GM11168 (cell line): ENCODE results near the gene SQSTM1.
"Not testable (repeated sequence)": the region's sequence is repeated elsewhere in the genome, so short reads cannot be mapped to it uniquely, and the experiment has no call there.

Experiments
- in situ Hi-C: fragments of 300-500 bp; cut with MboI; formaldehyde crosslinking; loops from one replicate; pipeline ENCODE4 v1.12.0; 2022; ENCODE audit warnings: low sequenced_read_pairs; ENCODE audit not compliant: unreplicated experiment

SQSTM1 gene

GRCh38 chr5:179820483-179821297, at the start of gene SQSTM1:
SQSTM1 (plus strand) TSS chr5:179820905; CDS start chr5:179820937, 32 bp downstream.
- in situ Hi-C loops, result no loop called here

GRCh38 chr5:179771311-179771895, 49.3 kb upstream of the SQSTM1 start:
- in situ Hi-C loops, result no loop called here

GRCh38 chr5:179772351-179772750, 48.4 kb upstream of the SQSTM1 start:
- in situ Hi-C loops, result no loop called here

GRCh38 chr5:179773686-179774040, 47.0 kb upstream of the SQSTM1 start:
- in situ Hi-C loops, result no loop called here

GRCh38 chr5:179774442-179774841, 46.3 kb upstream of the SQSTM1 start:
- in situ Hi-C loops, result no loop called here

- in situ Hi-C loops, result no loop called here
Observed at GRCh38 chr5:179776411-179776938, 44.2 kb upstream of the SQSTM1 start.

- in situ Hi-C loops, result no loop called here
Observed at GRCh38 chr5:179777456-179777855, 43.2 kb upstream of the SQSTM1 start.

GRCh38 chr5:179777909-179778308, 42.8 kb upstream of the SQSTM1 start:
- in situ Hi-C loops, result no loop called here

- in situ Hi-C loops, result no loop called here
Observed at GRCh38 chr5:179778591-179778990, 42.1 kb upstream of the SQSTM1 start.

GRCh38 chr5:179779826-179780225, 40.9 kb upstream of the SQSTM1 start:
- in situ Hi-C loops, result no loop called here

GRCh38 chr5:179780362-179780761, 40.3 kb upstream of the SQSTM1 start:
- in situ Hi-C loops, result no loop called here

- in situ Hi-C loops, result no loop called here
Observed at GRCh38 chr5:179781846-179782245, 38.9 kb upstream of the SQSTM1 start.

- in situ Hi-C loops, result no loop called here
Observed at GRCh38 chr5:179783128-179783527, 37.6 kb upstream of the SQSTM1 start.

GRCh38 chr5:179786861-179787260, 33.8 kb upstream of the SQSTM1 start:
- in situ Hi-C loops, result no loop called here

GRCh38 chr5:179788193-179788854, 32.4 kb upstream of the SQSTM1 start:
- in situ Hi-C loops, result no loop called here

- in situ Hi-C loops, result not testable (repeated sequence)
Observed at GRCh38 chr5:179789278-179789677, 31.4 kb upstream of the SQSTM1 start.

GRCh38 chr5:179791881-179792611, 28.7 kb upstream of the SQSTM1 start:
- in situ Hi-C loops, result loop anchor here (10.0 kb wide), 1 partner anchor 113 kb away; the partner anchor contains the start of gene TBC1D9B

GRCh38 chr5:179792612-179793467, 27.9 kb upstream of the SQSTM1 start:
- in situ Hi-C loops, result loop anchor here (10.0 kb wide), 1 partner anchor 112 kb away; the partner anchor contains the start of gene TBC1D9B

GRCh38 chr5:179793468-179794139, 27.1 kb upstream of the SQSTM1 start, which contains the start of gene LTC4S:
LTC4S (plus strand) TSS chr5:179793986; CDS start chr5:179794081, 95 bp downstream.
- in situ Hi-C loops, result loop anchor here (10.0 kb wide), 1 partner anchor 111 kb away; the partner anchor contains the start of gene TBC1D9B
